A673 (cell line): ENCODE results near the gene UTP20.

Experiments used
- CTCF ChIP-seq: fragments of 300-800, 200-600 bp; sonication (generic); conservative IDR thresholded peaks from 2 replicates; pipeline ENCODE4 v1.5.1; 2017; ENCODE audit warnings: low read depth, mild to moderate bottlenecking, antibody characterized with exemption, low read length, moderate library complexity, mixed read lengths
- EZH2 ChIP-seq: fragments of 200-600 bp; sonication (generic); IDR thresholded peaks from 2 replicates; pipeline ENCODE4 v1.6.1; 2017; ENCODE audit warnings: borderline replicate concordance, low read depth, mild to moderate bottlenecking, mixed read lengths, antibody characterized with exemption, low read length; ENCODE audit not compliant: poor library complexity, severe bottlenecking

GRCh38 chr12:101287357-101287756, 7.5 kb downstream of the UTP20 start:
- TF ChIP-seq CTCF: no peak
- TF ChIP-seq EZH2: no peak
